HUDEP-2 (cell line): ENCODE measurements around the gene CIT.
A peak's percentile ranks its signal among the peaks of the same experiment; 100 is the strongest.

Source experiments
- DNase-seq, 76 experiments: peaks; one replicate each; lab custom pipeline; 2025; ENCODE audit not compliant: unreplicated experiment in 76 of 76; lab: John Stamatoyannopoulos, UW

CIT gene

DNA sequence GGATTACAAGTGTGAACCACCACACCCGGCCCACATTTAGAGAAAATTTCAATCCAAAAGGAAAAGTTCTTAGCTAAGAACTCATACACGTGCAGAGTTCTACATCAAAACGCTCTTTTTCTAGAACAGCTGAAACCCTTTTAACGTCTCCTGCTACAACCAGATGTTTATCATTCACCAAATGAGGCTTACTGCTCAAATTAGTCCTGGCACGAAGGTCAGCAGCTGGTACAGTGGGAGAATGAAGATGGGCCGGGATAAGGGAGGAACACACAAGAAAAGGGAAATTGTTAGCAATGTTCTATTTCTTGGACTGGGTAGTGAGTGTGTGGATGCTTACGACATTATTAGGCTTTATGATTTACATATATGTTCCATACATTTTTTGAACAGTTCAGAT, 171.9 kb downstream of the CIT start:
- no peak for DNase-seq

DNA sequence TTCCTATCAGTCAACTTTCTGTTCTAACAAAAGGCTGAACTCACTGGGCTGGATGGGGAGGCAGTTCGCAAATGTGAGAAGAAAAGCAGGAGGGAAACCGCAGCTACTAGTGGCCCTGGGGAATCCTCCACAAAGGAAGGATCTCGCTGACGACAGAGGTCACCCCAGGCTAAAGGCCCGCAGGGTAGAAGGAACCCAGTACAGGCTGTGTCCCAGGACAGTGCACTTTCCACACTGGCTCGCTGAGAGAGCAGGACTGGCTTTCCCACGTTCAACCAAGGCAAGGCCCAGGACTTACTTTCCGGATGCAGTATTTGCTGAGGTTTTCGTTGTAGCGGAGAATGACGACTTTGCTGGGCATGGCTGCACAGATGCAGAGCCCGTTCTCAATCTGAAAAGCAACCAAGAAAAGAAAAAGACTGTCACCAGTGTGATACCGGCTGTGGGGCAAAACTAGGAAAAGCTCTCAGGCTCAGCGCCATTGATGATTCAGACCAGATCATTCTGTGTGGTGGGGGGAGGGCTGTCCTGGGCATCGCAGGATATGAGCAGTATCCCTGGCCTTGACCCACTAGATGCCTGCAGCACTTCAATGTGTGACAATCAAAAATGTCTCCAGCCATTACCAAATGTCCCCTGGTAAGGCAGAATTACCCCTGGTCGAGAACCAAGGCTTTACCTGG, 172.9 kb downstream of the CIT start:
- no peak for DNase-seq

DNA sequence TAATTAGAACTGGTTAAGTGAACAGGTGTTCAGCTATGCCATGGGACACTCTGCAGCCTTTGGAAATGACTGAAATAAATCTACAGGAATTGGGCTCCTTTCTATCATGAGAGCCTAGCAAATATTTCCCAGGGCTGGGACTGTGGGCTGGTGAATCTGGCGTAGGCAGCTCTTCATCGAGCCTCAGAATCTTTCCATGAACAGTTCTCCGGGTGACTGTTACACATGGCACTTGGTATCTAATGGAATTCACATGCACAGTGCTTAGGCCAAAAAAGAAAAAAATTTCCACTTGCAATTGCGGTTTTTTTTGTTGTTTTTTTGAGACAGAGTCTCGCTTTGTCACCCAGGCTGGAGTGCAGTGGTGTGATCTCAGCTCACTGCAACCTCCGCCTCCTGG, 177.0 kb downstream of the CIT start:
- DNase-seq: no peak

DNA sequence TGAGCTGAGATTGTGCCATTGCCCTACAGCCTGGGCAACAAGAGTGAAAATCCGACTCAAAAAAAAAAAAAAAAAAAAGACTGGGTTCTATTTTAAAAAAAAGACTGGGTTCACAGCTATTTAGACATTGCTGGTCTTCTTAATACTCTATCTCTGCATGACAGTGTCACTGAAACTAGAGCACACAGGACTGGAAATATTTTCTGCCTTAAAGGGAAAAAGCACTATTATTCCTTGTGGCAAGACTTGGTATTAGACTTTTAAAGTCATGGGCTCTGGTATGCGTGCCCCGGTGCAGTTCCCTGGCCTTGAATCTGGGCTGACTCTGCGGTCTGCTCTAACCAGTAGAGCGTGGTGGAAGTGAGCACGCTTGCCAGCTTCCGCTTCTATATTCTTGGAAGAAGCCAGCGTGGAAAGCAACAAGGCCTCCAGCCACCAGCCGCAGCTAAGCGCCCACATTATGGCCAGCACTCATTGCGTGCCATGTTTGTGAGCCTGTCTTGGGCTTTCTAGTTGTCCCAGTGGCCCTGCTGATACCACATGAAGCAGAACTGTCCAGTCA, 177.8 kb downstream of the CIT start:
- DNase-seq: no peak

DNA sequence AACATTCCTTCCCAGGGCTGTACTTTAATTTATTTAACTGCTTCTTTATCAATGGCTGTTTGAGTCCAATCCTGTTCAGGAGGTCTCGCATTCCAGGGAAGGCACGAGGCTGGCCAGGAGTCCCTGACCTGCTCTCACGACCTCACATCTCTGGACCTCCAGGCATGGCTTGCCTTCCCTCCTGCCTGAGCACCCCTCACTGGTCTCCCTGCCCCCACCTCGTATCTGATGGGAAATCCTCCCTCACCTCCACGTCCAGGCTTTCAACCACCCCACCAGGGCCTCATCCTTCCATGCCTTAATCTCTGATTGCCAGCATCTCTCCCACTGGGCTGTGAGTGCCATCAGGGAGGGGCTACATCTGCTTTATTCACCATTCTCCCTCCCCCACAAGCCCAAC, 180.2 kb downstream of the CIT start:
- DNase-seq: no peak

DNA sequence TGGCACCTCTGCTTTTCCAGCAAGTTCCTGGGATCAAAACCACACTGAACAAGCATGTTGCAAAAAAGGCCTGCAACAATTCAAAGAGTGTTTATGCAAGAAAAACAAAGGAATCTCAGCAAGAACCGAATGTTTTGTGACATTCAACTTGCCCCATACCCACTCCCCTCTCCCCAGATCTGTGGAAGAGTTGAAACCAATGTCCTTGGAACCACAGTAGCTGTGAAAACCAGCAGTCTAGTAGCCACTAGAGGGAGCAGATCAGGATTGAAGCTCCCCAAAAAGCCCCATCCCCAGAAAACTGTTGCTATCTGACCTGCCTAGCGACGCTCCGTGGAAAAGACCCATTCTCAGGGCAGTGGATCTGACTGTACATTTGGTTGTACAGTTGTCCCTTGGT, 182.1 kb downstream of the CIT start:
- DNase-seq: no peak

DNA sequence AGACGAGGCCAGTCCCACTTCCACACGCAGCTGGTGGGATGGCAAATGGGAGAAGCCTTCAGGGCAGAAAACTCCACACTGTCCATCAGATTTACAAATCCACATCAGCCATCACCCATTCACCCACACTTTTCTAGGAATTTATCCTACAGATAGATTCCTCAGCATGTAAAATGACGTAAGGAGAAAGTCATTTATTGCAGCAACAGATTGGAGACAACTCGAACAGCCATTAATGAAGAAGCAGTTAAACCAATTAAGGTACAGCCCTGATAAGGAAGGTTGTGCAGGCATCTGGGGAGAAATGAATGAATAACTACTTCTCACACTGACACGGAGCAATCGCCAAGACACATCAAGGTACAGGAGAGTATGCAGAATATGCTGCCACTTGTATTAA, 183.0 kb downstream of the CIT start:
- no peak for DNase-seq

DNA sequence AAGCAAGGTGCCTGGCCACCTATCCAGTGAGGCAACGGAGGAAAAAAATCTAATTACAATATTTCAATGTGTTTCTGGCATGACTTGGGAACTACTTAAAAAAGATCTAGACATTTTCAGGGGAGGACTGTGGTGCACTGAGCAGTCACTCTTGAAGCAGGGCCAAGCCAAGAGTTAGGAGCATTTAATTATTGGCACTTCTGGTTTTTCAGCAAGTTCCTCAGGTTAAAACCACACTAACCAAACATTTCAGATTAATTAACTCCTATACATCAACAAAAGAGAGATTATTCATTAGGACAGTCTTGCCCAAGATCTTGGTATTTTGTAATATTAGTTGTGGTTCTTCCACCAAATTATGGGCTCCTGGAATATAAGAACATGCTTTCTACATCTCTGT, 183.6 kb downstream of the CIT start:
- no peak for DNase-seq

DNA sequence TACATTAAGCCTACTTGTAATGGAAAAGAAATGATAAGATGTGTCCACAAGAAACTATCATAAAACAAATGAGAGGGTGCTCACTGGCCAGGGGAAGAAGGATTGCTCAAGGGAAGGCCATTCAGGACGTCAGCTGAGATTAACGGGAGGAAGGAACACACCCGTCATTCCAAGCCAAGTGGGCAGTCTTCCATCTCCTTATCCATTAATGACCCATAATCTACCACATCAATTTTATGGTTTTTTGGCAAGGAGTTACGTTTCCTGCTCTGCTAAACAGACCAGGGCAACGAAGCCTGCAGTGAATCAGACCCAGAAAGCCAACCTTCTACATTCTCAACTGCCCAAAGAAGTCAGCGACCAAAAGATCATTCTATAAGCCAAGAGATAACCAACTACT, 184.1 kb downstream of the CIT start:
- DNase-seq: no peak

DNA sequence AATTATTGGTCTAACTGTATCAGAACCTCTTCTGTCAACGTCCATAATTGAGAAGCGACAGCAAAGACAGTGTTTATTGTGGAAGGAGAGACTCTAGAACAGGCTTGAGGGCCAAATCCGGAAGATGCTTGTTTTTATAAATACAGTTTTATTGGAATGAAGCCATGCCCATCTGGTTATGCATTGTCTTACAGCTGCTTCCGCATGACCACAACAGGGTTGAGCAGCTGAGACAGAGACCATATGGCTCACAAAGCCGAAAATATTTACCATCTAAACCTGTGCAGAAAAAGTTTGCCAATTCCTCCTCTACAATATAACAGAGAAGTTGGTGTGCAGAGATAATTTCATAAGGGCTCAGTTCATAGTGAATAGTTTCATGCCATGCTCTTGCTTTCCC, 184.7 kb downstream of the CIT start:
- DNase-seq: no peak

DNA sequence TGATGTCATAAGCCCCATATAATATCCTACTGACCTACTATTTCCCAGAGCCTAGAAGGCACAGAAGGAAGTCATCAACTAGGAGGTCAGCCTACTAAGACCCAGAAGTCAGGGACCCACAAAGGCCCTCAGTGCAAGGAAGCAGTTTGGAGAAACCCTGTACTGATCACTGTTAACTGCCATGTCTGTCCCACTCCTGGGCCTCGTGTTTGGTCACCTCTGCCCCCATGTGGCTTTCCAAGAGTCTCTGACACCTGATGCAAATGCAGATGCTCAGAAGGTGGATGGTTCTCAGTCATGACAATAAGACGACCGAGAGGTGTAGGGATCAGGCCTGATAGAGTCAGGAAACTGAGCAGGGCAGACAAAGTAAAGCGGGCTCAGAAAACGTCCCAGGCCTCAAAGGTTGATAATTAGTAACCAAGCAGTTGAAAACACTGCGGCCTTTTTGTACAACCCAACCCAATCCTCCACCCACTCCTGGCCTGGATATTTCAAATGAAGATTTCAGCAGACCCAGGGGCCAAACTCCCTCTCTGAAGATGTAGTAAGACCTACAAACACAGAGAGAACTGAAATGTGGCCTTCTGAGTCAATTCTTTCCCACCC, 185.8 kb downstream of the CIT start:
- no peak for DNase-seq

DNA sequence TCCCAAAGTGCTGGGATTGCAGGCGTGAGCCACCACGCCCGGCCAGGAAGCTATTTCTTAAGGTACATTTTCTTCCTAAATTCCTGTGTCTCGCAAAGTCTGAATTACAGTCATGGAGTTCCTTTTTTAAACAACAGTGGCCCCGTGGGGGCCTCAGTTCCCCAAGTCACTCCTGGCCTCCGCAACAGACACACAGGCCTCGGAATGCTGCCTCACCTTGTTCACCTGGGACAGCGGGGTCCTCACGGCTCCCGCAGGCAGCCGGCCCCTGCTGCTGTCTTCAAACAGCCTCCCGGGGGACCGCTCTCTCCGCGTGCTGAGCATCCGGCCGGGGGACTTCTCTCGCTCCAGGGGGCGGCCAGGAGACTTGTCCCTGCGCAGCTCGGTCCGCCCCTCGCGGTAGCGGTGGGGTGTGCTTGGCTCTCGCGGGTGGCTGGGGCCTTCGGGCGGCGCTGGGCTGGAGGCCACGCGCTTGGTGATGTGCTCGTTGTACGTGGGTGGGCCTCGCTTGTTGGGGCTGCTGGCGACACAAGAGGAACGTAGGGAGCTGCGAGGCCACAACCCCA, 187.1 kb downstream of the CIT start:
- no peak for DNase-seq

DNA sequence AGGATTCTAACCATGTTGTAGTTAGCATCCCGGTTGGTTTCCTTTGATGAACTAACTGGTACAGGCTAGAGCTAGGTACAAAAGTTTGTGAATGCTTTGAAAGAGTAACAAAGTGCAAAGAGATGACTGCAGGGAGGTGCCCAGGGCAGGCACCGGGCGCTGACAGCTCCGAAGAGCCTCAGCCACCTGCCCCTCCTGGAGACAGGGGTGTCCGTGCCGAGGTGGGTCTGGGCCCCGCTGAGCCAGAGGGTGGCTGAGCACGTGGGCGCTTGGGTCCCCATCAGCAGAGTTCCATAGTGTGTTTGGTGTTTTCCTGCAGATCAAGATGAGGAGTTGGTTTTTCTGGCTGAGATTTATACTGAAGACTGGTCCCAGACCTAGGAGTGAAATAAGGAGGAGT, 189.2 kb downstream of the CIT start:
- DNase-seq: no peak

DNA sequence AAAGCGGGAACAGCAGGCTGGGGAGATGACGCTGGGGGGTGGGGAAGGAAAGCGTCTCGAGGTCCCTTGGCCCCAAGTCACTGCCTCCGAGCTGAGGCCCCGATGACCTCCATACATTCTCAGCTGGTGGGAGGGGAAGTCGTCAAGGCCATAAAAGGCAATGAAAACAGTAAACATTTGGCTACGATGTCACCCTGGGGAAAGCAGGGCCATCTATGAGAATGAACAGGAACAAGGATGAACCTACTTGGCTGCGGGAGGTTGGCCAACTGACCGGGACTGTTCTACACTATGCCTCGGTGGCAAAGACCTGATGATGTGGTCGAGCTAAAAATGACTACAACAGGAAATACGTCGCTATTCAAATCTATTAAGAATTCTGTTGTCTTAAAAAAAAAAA, 189.7 kb downstream of the CIT start:
- no peak for DNase-seq

DNA sequence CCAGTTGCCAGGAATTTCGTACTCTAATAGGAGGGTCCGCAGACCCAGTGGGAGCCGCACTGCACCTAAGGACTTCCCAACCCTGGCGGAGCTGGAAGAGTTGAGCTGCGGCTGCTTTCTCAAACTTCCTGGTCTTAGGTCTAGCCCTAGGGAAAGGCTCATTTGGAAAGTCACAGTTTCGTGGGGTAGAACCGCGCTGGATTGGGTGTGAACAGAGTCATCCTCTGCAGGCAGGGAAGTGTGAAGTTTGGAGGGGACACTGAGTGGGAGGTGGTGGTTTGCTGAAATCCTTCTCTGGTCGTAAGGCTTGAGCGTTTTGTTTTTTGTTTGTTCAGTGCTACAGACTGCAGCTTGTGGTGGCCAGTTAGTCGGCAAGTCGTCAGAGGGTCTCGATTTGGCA, 190.3 kb downstream of the CIT start:
- no peak for DNase-seq

DNA sequence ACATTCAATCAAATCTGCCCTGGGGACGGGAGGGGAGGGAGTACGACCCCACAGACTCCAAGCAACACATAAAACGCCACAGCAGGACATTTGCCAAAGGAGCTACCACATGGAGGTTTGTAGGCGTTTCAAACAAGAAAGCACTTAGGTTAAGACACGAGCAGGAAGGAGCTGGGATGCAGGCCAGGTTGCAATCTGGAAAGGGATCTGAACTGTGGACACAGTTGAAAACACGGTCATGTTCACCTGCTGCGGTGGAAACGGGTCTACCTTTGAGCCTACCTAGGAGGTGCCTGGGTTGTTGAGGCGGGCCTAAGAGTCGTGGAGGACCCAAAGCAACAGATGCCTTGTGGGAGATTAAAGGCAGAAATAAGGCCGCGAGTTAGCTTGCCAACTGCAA, 190.8 kb downstream of the CIT start:
- no peak for DNase-seq

DNA sequence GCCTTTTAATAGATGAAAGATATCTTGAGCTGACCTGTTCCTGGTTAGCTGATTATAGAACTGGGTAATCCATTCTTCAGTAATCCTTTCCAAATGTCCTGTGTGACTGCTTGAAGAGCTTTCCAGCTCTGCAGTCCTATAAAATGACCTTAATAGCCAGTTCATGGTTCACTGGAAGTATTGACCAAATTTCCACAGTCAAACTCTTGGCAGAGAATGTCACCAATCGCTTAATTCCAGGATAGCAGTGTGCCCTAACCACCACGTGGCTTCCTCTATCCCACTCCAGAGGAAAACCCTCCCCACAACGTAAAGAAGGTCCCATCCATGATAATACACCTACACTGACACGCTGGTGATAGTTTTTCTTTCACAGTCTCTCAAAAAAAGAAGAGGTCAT, 191.7 kb downstream of the CIT start:
- no peak for DNase-seq

DNA sequence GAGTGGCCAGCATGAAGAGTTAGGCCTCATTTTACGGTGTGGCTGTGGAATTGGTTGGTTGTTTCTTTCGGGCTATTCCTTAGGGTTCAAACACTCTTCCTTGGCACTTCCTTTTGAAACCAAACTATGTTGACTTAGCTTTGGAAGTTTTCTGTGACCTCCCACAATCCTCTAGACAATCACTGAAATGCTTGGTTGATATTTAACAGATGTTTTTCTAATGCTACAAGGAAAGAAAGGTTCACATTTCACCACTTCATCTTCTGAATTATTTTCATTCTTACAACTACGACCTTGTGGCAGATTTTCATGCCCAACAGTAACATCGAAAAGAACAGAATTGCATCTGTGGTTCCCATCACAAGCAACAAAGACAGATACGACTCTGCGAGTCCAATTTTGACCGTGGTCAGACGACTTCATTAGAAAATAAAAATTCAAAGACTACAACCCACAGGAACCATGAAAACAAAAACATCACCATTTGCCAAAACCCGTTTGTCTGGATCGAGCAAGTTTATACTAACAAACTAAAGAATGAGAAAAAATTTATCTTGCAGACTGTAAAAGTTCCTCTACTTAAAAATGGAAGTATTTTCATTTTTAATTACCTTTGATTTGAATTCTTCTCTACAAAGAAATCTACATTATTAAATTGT, 192.3 kb downstream of the CIT start:
- DNase-seq: no peak

DNA sequence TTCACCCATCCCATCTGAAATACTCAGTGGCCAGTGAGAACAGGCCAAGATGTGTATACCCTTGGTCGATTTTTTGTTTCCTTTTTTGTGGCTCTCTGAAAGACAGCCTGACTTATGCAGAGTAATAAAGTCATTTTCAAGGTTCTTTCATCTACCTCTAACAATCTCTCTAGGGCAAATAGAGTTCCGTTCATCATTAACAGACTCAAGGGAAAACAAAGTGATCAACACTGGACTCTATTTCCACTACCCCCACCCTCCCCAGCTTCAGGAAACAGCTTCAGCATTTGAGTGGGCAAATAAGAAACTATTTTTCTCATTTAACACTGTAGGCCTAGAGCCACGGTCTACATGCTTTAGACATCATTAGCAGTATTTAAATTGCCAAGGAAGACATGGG, 193.3 kb downstream of the CIT start:
- no peak for DNase-seq

DNA sequence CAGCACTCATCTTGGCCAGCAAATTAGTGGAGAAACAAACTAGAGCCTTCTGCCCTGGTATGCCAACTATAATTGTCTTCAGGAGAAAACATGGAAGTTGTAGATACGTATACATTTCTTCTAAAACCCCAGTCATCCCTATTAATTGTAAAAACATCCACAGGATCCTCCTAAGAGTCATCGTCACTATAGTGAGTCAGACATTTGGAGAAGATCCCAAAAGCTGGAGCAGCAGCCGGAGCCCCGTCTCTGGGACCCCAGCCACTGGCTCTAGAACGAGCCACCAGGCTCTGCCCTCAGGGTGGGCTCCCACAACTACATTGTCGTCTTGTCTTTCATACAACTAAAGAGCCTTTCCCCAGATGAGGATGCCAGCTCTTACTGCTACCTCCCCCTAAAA, 193.7 kb downstream of the CIT start:
- no peak for DNase-seq

DNA sequence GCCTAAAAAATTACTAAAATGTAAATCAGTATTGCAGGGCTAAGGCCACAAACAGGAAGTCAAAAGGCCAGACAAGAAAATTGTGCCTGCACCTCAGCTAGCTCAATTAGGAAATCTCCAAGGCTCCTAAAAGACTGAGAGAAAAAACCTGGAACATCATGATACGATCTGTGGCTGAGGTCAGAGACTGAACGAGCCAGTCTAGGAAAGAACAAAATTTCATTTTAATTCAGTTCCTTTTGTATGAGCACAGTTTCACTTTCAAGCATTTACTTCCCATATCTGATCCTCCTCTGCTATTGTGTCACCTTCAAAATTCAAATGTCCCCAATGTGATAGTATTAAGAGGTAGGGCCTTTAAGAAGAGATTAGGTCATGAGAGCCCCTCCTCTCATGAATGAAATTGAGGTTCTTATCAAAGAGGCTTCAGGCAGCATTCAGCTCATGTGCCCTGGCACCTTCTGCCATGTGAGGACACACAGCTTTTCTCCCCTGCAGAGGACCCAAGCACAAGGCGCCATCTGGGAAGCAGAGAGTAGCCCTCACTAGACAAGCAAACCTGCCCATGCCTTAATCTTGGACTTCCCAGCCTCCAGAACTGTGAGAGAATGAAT, 194.4 kb downstream of the CIT start:
- peak in 72 of 76 experiments; percentile 9 to 86 (median 53) for DNase-seq
